SH-SY5Y (cell line): Measurements from ENCODE around the gene P3H1.

Experiments used
- GATA2 ChIP-seq: IDR thresholded peaks from 2 replicates; pipeline ENCODE4 v1.6.1; 2011; ENCODE audit warnings: mild to moderate bottlenecking, low read depth, low read length
- GATA3 ChIP-seq: IDR thresholded peaks from 2 replicates; pipeline ENCODE4 v1.6.1; 2011; ENCODE audit warnings: low read depth, mild to moderate bottlenecking, low read length, moderate library complexity

DNA sequence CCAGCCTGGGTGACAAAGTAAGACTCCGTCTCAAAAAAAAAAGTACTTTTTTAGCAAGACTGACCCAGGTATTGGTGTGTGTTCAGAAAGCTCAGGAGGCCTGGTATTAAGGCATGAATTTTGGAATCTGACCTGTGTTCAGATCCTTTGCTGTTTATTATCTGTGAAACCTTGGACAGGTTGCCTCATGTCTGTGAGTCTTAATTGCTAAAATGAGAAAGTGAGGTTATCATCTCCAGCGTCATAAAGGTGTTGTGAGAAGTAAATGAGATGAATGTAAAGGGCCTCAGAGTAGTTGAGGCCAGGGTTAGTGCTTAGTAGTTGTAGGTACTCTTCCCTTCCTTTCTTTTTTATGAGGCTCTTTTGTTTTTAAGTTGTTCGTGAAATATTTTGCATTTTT lies 3.0 kb upstream of the P3H1 start:
- no peak for TF ChIP-seq GATA3
- no peak for TF ChIP-seq GATA2
